ENCODE data around the gene SMG6.

- TF ChIP-seq CTCF (IDR thresholded peaks at IDR 0.05) (no peak), POLR2A (IDR thresholded peaks at IDR 0.05) (no peak)
Observed at GRCh38 chr17:2105663-2106062, 197.9 kb downstream of the SMG6 start.
